ENCODE results near the gene ACOT2.
"Not testable (repeated sequence)": the region's sequence is repeated elsewhere in the genome, so short reads cannot be mapped to it uniquely, and the experiment has no call there.

ACOT2 gene, protein sequence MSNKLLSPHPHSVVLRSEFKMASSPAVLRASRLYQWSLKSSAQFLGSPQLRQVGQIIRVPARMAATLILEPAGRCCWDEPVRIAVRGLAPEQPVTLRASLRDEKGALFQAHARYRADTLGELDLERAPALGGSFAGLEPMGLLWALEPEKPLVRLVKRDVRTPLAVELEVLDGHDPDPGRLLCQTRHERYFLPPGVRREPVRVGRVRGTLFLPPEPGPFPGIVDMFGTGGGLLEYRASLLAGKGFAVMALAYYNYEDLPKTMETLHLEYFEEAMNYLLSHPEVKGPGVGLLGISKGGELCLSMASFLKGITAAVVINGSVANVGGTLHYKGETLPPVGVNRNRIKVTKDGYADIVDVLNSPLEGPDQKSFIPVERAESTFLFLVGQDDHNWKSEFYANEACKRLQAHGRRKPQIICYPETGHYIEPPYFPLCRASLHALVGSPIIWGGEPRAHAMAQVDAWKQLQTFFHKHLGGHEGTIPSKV

DNA sequence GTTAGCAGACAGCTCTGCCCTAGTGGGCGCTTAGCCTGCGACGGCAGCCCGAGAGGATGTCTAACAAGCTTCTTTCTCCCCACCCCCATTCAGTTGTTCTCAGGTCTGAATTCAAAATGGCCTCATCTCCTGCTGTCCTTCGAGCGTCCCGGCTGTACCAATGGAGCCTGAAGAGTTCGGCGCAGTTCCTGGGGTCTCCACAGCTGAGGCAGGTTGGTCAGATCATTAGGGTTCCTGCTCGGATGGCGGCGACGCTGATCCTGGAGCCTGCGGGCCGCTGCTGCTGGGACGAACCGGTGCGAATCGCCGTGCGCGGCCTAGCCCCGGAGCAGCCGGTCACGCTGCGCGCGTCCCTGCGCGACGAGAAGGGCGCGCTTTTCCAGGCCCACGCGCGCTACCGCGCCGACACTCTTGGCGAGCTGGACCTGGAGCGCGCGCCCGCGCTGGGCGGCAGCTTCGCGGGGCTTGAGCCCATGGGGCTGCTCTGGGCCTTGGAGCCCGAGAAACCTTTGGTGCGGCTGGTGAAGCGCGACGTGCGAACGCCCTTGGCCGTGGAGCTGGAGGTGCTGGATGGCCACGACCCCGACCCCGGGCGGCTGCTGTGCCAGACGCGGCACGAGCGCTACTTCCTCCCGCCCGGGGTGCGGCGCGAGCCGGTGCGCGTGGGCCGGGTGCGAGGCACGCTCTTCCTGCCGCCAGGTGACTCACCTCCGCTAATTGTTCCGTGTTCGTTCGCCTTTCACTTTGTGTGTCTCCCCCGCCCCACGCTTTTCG lies at the start of gene ACOT2:
Gene ACOT2, plus strand, starts transcription at position 29 of the 774 bp plus-strand sequence. Its CDS starts 28 bp downstream, at position 57.
- H3K4me3 ChIP-seq (ENCODE audit: low read depth, low read length): peak within 1 kb of the TSS; percentile 70

DNA sequence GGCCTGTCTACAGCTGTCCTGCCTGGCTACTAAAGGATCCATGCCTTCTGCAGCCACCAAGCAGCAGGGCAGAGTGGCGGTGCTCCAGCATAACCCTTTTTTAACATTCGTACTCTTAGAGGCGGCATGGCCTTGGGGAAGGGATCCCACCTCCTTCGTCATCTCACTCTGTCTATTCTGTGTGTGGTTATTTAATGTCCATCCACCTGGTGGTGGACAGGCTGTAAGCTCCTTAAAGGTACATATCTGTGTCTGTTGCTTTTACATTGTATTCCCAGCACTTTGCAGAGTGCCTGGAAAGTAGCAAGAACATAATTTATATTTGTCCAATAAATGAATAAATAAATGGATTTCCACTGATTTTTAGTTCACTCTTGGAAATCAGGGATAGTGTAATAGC lies 47.8 kb upstream of the ACOT2 start:
- H3K4me3 ChIP-seq (ENCODE audit: low read depth, low read length): no peak overlapping the region

DNA sequence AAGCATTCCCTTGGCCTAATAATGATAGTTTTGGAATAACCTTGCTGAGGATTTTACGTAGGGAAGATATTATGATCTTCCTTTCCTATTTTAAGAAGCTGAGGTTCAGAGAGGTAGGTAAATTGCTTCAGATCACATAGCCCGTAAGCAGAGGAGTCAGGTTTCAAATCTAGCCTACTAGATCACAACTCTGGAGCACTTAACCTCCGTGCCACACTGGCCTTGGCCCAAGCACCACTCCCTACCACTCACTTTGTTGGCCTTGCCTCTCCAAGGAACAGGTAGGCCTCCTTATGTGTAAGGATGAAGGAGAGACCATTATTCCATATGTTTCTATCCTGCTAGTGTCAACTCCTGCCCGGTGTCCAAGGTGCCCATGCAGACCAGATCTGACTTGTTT lies 44.5 kb upstream of the ACOT2 start:
- no peak overlapping the region for H3K4me3 ChIP-seq (ENCODE audit: low read depth, low read length)

DNA sequence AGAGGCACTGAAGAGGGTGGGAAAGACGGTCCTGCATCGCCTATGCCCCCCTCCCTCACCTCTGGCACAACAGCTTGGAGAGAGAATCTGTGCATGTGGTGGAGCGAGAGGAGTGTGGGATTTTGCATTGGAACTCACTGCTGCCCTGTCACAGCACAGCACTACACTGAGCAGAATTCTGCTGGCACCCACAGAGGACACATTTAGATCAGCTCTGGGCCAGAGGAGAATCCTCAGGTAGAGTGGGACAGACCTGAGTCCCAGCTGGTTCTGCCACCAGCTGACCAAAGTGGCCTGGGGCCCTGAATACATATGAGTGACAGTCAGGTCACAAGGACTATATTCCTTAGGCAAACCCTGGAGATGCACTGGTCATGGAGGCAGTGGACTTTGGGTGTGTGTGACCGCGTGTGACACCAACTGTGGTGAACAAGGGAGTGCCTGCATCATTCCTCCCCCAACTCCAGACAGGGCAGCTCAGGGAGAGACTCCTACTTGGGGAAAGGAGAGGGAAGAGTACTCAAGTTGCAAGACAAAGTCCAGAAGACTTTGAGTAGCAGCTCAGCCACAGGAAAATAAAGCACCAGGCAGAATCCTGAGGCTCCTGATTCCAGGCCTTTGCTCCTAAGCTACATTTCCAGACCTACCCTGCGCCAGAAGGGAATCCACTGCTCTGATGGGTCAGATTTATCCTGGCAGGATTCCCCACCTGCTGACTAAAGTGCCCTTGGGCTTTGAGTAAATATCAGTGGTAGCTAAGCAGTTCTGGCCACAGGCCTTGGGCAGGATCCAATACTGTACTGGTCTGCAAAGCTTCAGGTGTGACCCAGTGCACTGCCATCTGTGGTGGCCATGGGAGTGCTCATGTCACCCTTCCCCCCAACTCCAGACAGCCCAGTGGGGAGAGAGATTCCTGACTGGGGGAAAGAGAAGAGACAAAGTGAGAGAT lies 42.7 kb upstream of the ACOT2 start:
- H3K4me3 ChIP-seq (ENCODE audit: low read depth, low read length): no peak overlapping the region

DNA sequence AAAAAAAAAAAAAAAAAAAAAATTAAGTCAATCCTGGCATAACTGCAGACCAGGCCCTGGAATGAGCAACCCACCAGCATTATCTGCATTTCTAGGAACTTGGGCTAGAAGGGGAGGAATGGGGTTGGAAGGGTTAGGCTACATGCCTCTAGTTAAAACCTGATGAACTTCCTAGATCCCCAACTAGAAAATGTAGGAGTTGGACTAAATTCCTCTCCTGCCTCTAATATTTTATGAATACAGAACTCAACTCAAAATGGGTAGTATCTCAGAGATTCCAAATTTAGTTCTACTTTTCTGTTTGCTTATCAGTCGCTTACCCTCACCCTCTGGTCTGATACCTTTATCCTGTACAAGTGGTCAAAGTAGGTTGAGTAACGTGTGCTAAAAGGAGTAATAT lies 39.7 kb upstream of the ACOT2 start:
- not testable (repeated sequence) for H3K4me3 ChIP-seq (ENCODE audit: low read depth, low read length)

DNA sequence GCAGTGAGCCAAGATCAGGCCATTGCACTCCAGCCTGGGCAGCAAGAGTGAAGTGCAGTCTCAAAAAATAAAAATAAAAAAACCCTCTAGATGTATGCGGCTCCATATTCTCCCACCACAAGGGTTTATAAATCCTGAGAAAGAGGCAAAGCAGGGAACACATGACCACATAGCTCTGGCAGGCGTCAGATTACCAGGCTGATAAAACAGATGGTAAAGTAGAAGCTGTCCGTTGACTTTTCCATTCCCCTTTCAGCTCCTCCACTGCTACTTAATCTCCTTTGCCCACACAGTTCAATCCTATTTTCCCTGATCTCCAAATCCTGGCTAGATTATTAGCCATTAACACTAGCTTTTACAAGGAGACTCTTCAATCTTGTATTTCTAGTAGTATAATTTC lies 37.0 kb upstream of the ACOT2 start:
- H3K4me3 ChIP-seq (ENCODE audit: low read depth, low read length): not testable (repeated sequence)

DNA sequence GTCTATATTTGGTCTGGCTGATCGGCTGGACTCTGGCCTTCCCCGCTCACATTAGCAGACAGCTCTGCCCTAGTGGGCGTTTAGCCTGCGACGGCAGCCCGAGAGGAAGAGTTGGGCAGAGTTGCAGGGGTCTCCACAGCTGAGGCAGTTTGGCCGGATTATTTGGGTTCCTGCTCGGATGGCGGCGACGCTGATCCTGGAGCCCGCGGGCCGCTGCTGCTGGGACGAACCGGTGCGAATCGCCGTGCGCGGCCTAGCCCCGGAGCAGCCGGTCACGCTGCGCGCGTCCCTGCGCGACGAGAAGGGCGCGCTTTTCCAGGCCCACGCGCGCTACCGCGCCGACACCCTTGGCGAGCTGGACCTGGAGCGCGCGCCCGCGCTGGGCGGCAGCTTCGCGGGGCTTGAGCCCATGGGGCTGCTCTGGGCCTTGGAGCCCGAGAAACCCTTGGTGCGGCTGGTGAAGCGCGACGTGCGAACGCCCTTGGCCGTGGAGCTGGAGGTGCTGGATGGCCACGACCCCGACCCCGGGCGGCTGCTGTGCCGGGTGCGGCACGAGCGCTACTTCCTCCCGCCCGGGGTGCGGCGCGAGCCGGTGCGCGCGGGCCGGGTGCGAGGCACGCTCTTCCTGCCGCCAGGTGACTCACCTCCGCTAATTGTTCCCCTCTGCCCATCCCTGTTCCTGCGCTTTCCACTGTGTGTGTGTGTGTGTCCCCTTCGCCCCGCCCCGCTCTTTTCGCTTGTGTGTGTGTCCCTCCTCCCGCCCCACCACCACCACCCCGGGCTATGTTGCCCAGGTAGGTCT lies 31.6 kb upstream of the ACOT2 start:
- not testable (repeated sequence) for H3K4me3 ChIP-seq (ENCODE audit: low read depth, low read length)

DNA sequence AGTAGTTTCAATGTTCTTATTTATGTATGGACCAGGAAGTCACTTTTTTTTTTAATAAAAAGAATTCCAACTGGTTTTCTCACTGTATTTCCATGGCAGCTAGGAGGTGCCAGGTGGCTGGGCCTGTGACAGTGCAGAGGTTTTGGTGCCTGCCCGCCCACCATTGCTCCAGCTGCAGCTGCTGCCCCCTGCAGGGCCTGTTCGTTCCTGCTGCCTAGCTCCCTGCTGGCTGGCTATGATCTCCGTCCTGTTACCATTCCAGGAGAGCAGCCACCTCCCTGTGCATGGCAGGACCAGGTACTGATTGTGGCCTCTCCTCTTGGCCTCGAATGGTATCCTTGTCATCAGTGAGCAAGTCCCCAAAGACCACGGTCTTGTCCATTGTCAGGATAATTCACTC lies 30.0 kb upstream of the ACOT2 start:
- not testable (repeated sequence) for H3K4me3 ChIP-seq (ENCODE audit: low read depth, low read length)

DNA sequence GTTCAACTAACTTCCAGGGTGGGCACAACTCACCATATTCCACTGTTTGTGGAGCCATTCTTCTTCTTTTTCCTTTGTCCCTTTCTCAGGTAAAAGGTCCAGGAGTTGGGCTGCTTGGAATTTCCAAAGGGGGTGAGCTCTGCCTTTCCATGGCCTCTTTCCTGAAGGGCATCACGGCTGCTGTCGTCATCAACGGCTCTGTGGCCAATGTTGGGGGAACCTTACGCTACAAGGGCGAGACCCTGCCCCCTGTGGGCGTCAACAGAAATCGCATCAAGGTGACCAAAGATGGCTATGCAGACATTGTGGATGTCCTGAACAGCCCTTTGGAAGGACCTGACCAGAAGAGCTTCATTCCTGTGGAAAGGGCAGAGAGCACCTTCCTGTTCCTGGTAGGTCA lies 26.1 kb upstream of the ACOT2 start:
- not testable (repeated sequence) for H3K4me3 ChIP-seq (ENCODE audit: low read depth, low read length)

DNA sequence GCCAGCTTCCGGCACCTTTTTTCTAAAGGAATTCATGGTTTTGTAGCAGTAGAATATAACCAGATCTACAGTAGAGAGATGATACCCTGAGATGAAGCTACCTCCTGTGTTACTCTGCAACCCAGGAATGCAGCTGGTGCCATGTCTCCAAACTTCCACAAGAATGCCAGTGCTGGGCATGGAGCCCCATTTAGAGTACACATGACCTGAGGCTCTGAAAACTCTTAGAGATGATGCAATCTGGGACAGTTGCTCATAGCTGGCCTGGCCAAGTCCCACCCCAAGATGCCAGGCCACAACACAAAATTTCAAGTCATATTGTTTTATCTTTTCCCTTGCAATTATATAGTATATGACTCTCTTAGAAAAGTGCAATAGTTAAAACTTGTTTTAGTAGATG lies 23.7 kb upstream of the ACOT2 start:
- not testable (repeated sequence) for H3K4me3 ChIP-seq (ENCODE audit: low read depth, low read length)

DNA sequence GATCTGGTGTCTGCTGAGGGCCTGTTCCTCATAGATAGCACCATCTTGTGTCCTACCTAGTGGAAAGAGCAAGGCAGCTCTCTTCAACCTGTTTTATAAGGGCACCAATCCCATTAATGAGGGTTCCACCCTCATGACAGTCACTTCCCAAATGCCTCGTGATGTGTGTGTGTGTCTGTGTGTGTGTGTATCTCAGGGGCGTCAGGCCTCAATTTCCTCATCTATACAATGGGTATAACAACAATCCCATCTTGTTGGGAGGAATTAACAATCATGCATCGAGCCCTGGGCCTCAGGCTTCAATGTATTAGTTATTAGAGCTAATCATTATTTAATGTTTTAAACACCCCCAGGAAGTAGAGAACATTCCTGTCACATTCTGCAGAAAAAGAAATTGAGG lies 19.9 kb upstream of the ACOT2 start:
- not testable (repeated sequence) for H3K4me3 ChIP-seq (ENCODE audit: low read depth, low read length)

DNA sequence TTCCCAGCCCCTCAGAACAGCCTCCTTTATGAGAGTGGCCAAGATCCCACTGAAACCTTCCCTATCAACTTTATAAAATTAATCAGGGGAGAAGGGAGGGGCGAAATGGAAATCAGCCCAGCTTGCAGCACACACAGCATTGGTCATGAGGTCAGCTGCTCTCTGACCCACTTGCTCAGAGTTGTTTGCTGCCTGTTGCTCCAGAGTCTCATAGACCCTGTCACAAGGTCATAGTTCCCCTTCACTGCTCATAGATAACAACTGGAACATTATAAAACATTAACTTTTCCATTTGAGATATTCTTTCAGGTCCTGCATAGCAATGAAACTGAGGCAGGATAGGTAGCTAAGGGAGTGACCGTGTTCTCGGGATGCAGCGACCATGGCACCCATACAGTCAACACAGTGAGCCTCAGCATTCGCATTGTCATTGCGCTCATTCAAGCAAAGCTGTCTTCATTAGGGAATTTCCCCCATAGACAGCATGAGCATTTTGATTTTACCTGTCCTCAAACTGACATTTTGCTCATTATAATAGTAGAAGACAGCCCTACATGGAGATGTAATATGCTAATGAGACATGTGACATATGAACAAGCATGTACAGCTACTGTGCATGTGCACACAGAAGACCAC lies 19.0 kb upstream of the ACOT2 start:
- H3K4me3 ChIP-seq (ENCODE audit: low read depth, low read length): not testable (repeated sequence)

DNA sequence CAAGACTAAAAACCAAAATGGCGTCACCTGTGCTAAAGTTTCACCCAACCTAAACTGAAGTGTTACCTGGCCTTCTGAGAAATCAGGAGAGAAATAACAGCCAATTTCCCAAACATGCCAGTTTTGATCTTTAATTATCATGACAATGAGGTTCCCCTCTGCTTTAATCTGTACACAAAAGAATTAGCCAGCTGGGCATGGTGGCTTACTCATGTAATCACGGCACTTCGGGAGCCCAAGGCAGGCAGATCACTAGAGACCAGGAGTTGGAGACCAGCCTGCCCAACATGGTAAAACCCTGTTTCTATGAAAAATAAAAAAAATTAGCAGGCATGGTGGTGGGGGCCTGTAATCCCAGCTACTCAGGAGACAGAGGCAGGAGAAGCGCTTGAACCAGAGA lies 15.2 kb upstream of the ACOT2 start:
- H3K4me3 ChIP-seq (ENCODE audit: low read depth, low read length): no peak overlapping the region

DNA sequence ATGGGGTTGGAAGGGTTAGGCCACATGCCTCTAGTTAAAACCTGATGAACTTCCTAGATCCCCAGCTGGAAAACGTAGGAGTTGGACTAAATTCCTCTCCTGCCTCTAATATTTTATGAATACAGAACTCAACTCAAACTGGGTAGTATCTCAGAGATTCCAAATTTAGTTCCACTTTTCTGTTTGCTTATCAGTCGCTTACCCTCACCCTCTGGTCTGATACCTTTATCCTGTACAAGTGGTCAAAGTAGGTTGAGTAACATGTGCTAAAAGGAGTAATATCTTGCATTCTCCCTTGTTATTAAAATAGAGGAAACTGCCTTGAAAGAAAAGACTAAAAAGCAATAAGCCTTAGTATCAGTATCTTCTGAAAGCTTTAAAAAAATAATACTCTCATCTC lies 11.8 kb upstream of the ACOT2 start:
- H3K4me3 ChIP-seq (ENCODE audit: low read depth, low read length): not testable (repeated sequence)

DNA sequence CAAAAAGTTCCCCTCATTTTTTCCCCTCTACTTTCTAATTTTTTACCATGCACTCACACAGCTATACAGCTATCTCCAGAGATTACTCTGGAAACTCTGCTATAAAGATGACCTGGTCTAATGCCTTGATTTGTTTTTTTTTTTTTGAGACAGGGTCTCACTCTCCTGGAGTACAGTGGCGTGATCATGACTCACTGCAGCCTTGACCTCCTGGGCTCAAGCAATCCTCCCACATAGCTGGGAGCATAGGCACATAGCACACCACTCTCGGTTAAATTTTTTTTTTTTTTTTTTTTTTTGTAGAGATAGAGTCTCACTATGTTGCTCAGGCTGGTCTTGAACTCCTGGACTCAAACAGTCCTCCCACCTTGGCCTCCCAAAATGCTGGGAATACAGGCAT lies 10.8 kb upstream of the ACOT2 start:
- not testable (repeated sequence) for H3K4me3 ChIP-seq (ENCODE audit: low read depth, low read length)

DNA sequence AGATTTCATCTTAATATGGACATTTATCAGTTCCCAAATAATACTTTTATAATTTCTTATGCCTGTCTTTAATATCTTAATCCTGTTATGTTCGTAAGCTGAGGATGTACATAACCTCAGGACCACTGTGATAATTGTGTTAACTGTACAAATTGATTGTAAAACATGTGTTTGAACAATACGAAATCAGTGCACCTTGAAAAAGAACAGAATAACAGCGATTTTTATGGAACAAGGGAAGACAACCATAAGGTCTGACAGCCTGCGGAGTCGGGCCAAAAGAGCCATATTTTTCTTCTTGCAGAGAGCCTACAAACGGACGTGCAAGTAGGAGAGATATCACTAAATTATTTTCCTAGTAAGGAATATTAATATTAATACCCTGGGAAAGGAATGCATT lies 6.8 kb upstream of the ACOT2 start:
- not testable (repeated sequence) for H3K4me3 ChIP-seq (ENCODE audit: low read depth, low read length)

DNA sequence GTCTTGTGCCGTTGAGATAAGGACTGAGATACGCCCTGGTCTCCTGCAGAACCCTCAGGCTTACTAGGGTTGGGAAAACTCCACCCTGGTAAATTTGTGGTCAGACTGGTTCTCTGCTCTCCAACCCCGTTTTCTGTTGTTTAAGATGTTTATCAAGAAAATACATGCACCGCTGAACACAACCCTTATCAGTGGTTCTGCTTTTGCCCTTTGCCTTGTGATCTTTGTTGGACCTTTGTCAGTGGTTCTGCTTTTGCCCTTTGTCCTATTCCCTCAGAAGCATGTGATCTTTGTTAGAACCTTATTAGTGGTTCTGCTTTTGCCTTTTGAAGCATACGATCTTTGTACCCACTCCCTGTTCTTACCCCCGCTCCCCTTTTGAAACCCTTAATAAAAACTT lies 6.3 kb upstream of the ACOT2 start:
- H3K4me3 ChIP-seq (ENCODE audit: low read depth, low read length): not testable (repeated sequence)

DNA sequence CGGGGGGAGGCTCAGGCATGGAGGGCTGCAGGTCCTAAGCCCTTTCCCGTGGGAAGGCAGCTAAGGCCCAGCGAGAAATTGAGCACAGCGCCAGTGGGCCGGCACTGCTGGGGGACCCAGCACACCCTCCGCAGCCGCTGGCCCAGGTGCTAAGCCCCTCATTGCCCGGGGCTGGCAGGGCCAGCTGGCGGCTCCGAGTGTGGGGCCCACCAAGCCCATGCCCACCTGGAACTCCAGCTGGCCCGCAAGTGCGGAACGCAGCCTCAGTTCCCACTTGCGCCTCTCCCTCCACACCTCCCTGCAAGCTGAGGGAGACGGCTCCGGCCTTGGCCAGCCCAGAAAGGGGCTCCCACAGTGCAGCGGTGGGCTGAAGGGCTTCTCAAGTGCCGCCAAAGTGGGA lies 2.6 kb upstream of the ACOT2 start:
- H3K4me3 ChIP-seq (ENCODE audit: low read depth, low read length): not testable (repeated sequence)

DNA sequence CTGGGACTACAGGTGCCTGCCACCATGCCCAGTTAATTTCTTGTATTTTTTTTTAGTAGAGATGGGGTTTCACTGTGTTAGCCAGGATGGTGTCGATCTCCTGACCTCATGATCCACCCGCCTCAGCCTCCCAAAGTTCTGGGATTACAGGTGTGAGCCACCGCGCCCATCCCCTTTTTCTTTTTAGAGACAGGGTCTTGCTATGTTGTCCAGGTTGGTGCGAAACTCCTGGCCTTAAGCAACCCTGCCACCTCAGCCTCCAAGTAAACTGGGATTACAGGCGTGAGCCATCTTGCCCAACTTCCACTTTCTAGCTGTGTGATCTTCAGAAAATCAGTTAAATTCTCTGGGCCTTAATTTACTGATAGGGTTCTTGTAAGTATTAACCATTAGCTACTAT lies 2.1 kb upstream of the ACOT2 start:
- H3K4me3 ChIP-seq (ENCODE audit: low read depth, low read length): not testable (repeated sequence)

DNA sequence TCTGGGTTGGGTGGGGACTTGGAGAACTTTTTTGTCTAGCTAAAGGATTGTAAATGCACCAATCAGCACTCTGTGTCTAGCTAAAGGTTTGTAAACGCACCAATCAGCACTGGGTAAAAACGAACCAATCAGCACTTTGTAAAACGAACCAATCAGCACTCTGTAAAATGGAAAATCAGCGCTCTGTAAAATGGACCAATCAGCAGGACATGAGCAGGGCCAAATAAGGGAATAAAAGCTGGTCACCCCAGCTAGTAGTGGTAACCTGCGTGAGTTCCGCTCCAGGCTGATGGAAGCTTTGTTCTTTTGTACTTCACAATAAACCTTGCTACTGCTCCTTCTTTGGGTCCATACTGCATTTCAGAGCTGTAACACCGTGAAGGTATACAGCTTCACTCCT lies 1.7 kb upstream of the ACOT2 start:
- H3K4me3 ChIP-seq (ENCODE audit: low read depth, low read length): no peak overlapping the region

Measured in iPS-11a (cell line).